Uterus (tissue), 2 donors: ENCODE results near the gene CPZ.

Source experiments
- CTCF ChIP-seq, 4 experiments: fragments of 200-600 bp in 2 of 4; fragments of 450-650 bp in 2 of 4; sonication (generic) in 2 of 4; IDR thresholded peaks; one replicate each; pipeline ENCODE4 v1.5.1; 2016 to 2019; ENCODE audit warnings: antibody characterized with exemption in 4 of 4, mild to moderate bottlenecking in 2 of 4, moderate library complexity in 1 of 4
- POLR2A ChIP-seq, 2 donors: fragments of 450-650 bp; IDR thresholded peaks; one replicate each; pipeline ENCODE4 v1.6.1; 2016; ENCODE audit warnings: antibody characterized with exemption in 2 of 2, mild to moderate bottlenecking in 1 of 2, moderate library complexity in 1 of 2

GRCh38 chr4:8647094-8647570 lies 54.6 kb downstream of the CPZ start:
- no peak for TF ChIP-seq CTCF (IDR thresholded peaks at IDR 0.05)
- TF ChIP-seq POLR2A (IDR thresholded peaks at IDR 0.05): no peak
